Panc1 (cell line): Measurements from ENCODE around the gene STAC3. TPM values are rescaled to one million over a fixed set of nuclear protein-coding genes. Genes with fewer than 3 reads are reported as not detected.

Experiments
- ATAC-seq: fragments of 200-7000 bp; cut with Tn5 transposase; 2 replicates; pipeline ENCODE4 v1.9.1; 2020; ENCODE audit warnings: mild to moderate bottlenecking, moderate library complexity
- BruUV-seq: library from RNA; stranded (reverse); fragments of 400-500 nt; replicated peaks from 2 replicates; lab custom pipeline; 2021; lab: Mats Ljungman, UMichigan
- CTCF ChIA-PET: fragments of 300-600 bp; sonication (Branson Sonifier 250); formaldehyde crosslinking; loops from one replicate; lab custom pipeline; 2022; ENCODE audit warnings: antibody characterized with exemption; lab: Charles Lee
- POLR2A ChIA-PET: fragments of 300-600 bp; sonication (Branson Sonifier 250); formaldehyde crosslinking; loops from one replicate; lab custom pipeline; 2022; ENCODE audit warnings: antibody characterized with exemption; lab: Charles Lee
- DNase-seq: peaks from one replicate; pipeline ENCODE4 v3.0.0-alpha.2; 2010; ENCODE audit warnings: low read depth, low spot score
- H3K27ac ChIP-seq: 2 replicates; pipeline ENCODE4 v1.5.1; 2011; ENCODE audit warnings: mild to moderate bottlenecking, low read length, inconsistent platforms
- H3K27me3 ChIP-seq: fragments of 200-500 bp; sonication (Bioruptor generic); 2 replicates; pipeline ENCODE4 v1.6.0; 2014; ENCODE audit warnings: low read length, inconsistent platforms; ENCODE audit not compliant: control insufficient read depth, insufficient read depth
- H3K36me3 ChIP-seq: fragments of 200-500 bp; sonication (Bioruptor generic); 2 replicates; pipeline ENCODE4 v1.5.1; 2014; ENCODE audit warnings: inconsistent platforms, mild to moderate bottlenecking, low read length, moderate library complexity; ENCODE audit not compliant: control insufficient read depth, insufficient read depth
- H3K4me1 ChIP-seq: 2 replicates; pipeline ENCODE4 v1.5.1; 2011; ENCODE audit warnings: inconsistent platforms, mild to moderate bottlenecking, low read length, moderate library complexity; ENCODE audit not compliant: control insufficient read depth, insufficient read depth
- H3K4me3 ChIP-seq, 2 experiments: 2 replicates each; pipeline ENCODE4 v1.5.1; 2011 to 2012; ENCODE audit warnings: low read depth in 2 of 2, low read length in 2 of 2, mild to moderate bottlenecking in 2 of 2, inconsistent platforms in 1 of 2, moderate library complexity in 1 of 2
- H3K9me3 ChIP-seq: fragments of 200-500 bp; sonication (Bioruptor generic); 2 replicates; pipeline ENCODE4 v1.5.1; 2014; ENCODE audit warnings: low read depth, mild to moderate bottlenecking, inconsistent platforms, low read length, moderate library complexity; ENCODE audit not compliant: control insufficient read depth, insufficient read depth
- CTCF ChIP-seq: fragments of 450-650 bp; IDR thresholded peaks from 2 replicates; pipeline ENCODE4 v1.5.1; 2017; ENCODE audit warnings: mild to moderate bottlenecking
- POLR2AphosphoS5 ChIP-seq: IDR thresholded peaks from 2 replicates; pipeline ENCODE4 v1.6.1; 2012; ENCODE audit warnings: mild to moderate bottlenecking, low read depth, low read length, moderate library complexity
- REST ChIP-seq, 2 experiments: IDR thresholded peaks; 2 replicates each; pipeline ENCODE4 v1.6.1; 2011 to 2012; ENCODE audit warnings: low read depth in 2 of 2, control low read depth in 1 of 2, low read length in 1 of 2, mild to moderate bottlenecking in 1 of 2, moderate library complexity in 1 of 2; ENCODE audit not compliant: insufficient read depth in 1 of 2
- SIN3A ChIP-seq: IDR thresholded peaks from 2 replicates; pipeline ENCODE4 v1.6.1; 2012; ENCODE audit warnings: low read depth, mild to moderate bottlenecking, low read length, moderate library complexity, borderline replicate concordance; ENCODE audit not compliant: insufficient read depth
- TCF7L2 ChIP-seq: IDR thresholded peaks from 2 replicates; pipeline ENCODE4 v1.6.1; 2011; ENCODE audit warnings: mild to moderate bottlenecking, low read depth, low read length, inconsistent platforms
- in situ Hi-C: cut with HindIII; loops from 2 replicates; pipeline ENCODE4 v1.10.0; 2016; ENCODE audit warnings: low sequenced_read_pairs, low pct_unique_long_range_greater_than_20kb
- intact Hi-C: fragments of 100-400 bp; cut with micrococcal nuclease; formaldehyde crosslinking; loops from one replicate; pipeline ENCODE4 v1.10.0; 2022; ENCODE audit not compliant: unreplicated experiment
- total RNA-seq: library from RNA; stranded (reverse); gene quantifications from one replicate; pipeline ENCODE4 v1.2.1, GENCODE V29; 2021; ENCODE audit not compliant: unreplicated experiment

Gene STAC3
- total RNA-seq, 1 experiment from 2014 or later = 0.87 TPM

- BruUV-seq = TSS peak; percentile 57
- H3K36me3 ChIP-seq = no peaks in the 10 kb centered on the region; the same call in none of the 2 replicates
- H3K27me3 ChIP-seq = no peaks in the 10 kb centered on the region
- ChIA-PET CTCF (no interaction called here), POLR2A (no interaction called here)
- DNase-seq (no peak), ATAC-seq (no peak)
- H3K4me1 ChIP-seq = peaks cover 10% of the 10 kb centered on the region; the same call in 1 of the 2 replicates
- in situ Hi-C loops (no loop called here), intact Hi-C loops (no loop called here)
- H3K27ac ChIP-seq = no peak overlapping the region
- H3K4me3 ChIP-seq = no peak overlapping the region
- no peaks in the 10 kb centered on the region for H3K9me3 ChIP-seq
- no peak for TF ChIP-seq CTCF
- TF ChIP-seq SIN3A = no peak
- no peak for TF ChIP-seq REST (IDR thresholded peaks at IDR 0.05; ENCODE audit: insufficient read depth in 1 of 2, low read depth in 2 of 2, low read length in 1 of 2)
- no peak for TF ChIP-seq POLR2AphosphoS5
- TF ChIP-seq TCF7L2 = no peak
These were observed 16.8 kb downstream of the STAC3 start for GRCh38 chr12:57234233-57234570.

GRCh38 chr12:57233357-57234232 is 17.4 kb downstream of the STAC3 start:
- Histone ChIP-seq H3K4me1 (peaks cover 8% of the 10 kb centered on the region; the same call in 1 of the 2 replicates), H3K27ac (no peak overlapping the region), H3K9me3 (no peaks in the 10 kb centered on the region), H3K36me3 (no peaks in the 10 kb centered on the region; the same call in none of the 2 replicates), H3K27me3 (no peaks in the 10 kb centered on the region), H3K4me3 (no peak overlapping the region)
- TF ChIP-seq CTCF (no peak), REST (IDR thresholded peaks at IDR 0.05; ENCODE audit: insufficient read depth in 1 of 2, low read depth in 2 of 2, low read length in 1 of 2) (no peak), TCF7L2 (no peak), POLR2AphosphoS5 (no peak), SIN3A (no peak)
- CTCF ChIA-PET = no interaction called here
- intact Hi-C loops (no loop called here), in situ Hi-C loops (no loop called here)
- DNase-seq (no peak), ATAC-seq (no peak)
- BruUV-seq = no TSS peak
- POLR2A ChIA-PET = no interaction called here
